Motor neuron (in vitro differentiated cells): Measurements from ENCODE around the gene RPL22. TPM values are rescaled to one million over a fixed set of nuclear protein-coding genes. Genes with fewer than 3 reads are reported as not detected.

Experiments used
- ATAC-seq, 8 experiments: fragments of 200-7000 bp; cut with Tn5 transposase; replicated peaks in 6 of 8; 2 replicates each; pipeline ENCODE4 v1.8.0; 2021; ENCODE audit warnings: mild to moderate bottlenecking in 8 of 8, moderate library complexity in 8 of 8
- H3K27ac ChIP-seq, 2 donors: fragments of 250-450 bp; sonication (Bioruptor Pico); 2 replicates each; pipeline ENCODE4 v1.9.0; 2021; ENCODE audit warnings: antibody characterized with exemption in 2 of 2, mild to moderate bottlenecking in 2 of 2, moderate library complexity in 1 of 2
- H3K4me1 ChIP-seq, 2 donors: fragments of 250-450 bp; sonication (Bioruptor Pico); replicated peaks in 1 of 2; 2 replicates each; pipeline ENCODE4 v1.6.1; 2021; ENCODE audit warnings: antibody characterized with exemption in 2 of 2, mild to moderate bottlenecking in 2 of 2, moderate library complexity in 1 of 2
- H3K4me3 ChIP-seq, 5 donors: fragments of 250-450 bp; sonication (Bioruptor Pico); 2 replicates each; pipeline ENCODE4 v1.9.0; 2021; ENCODE audit warnings: antibody characterized with exemption in 5 of 5, mild to moderate bottlenecking in 5 of 5, moderate library complexity in 4 of 5
- WGBS, 10 experiments: fragments of 450-650 bp; shearing (Covaris generic); methylation state at CpG; one replicate each; pipeline ENCODE4 v1.0.0; 2022; 5-methylcytosine and 5-hydroxymethylcytosine counted together
- in situ Hi-C, 9 experiments: fragments of 400-800 bp; cut with MboI; loops; one replicate each; pipeline ENCODE4 v1.15.0; 2021; ENCODE audit warnings: low sequenced_read_pairs in 9 of 9, low pct_unique_long_range_greater_than_20kb in 2 of 9; ENCODE audit not compliant: unreplicated experiment in 9 of 9
- total RNA-seq, 8 experiments: library from RNA; unstranded; fragments of 300-600 nt; gene quantifications; 2 replicates each; pipeline versions ENCODE4 v1.2.3 to v1.2.4, GENCODE V29; 2022

Gene RPL22
- total RNA-seq, 8 experiments from 2014 or later, result 340 to 786 (median 466) TPM

DNA sequence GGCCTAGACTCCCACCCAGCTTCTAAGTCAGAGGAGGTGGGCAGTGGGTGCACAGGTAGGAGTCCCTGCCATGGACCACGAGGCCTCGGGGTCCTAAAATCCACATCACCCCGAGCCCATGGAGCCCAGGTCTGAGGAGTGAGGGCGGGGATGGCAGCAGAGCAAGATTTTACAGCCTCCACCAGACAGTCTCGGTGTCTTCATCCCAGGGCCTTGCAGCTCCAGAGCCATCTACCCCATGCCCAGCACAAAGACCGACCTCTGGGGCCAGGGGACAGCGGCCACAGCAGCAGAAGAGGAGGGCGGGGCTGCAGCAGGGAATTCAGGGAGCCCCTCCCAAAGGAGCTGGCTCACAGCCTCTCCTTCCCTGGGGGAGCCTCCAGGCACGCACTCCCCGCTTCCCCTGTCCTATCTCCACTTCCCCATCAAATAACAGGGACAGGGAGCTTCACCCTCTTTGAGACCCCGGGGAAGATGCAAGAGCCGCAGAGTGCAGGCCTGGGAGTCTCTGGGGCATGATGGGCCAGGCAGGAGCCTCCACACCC, 33.9 kb downstream of the RPL22 start:
- WGBS, 10 experiments, result 20 to 80% (median 66%) methylated on average over 1 to 7 of the region's 12 CpGs; no CpG with 5 or more reads in 6 of the 10 experiments
- peak in 1 of 8 experiments; percentile 48 for ATAC-seq
- Histone ChIP-seq H3K4me1 (peaks cover 46% of the 10 kb centered on the region in 2 donors), H3K27ac (peak overlapping the region in 1 of 2 donors; percentile 14), H3K4me3 (no peak overlapping the region)
- in situ Hi-C loops, result no loop called here

DNA sequence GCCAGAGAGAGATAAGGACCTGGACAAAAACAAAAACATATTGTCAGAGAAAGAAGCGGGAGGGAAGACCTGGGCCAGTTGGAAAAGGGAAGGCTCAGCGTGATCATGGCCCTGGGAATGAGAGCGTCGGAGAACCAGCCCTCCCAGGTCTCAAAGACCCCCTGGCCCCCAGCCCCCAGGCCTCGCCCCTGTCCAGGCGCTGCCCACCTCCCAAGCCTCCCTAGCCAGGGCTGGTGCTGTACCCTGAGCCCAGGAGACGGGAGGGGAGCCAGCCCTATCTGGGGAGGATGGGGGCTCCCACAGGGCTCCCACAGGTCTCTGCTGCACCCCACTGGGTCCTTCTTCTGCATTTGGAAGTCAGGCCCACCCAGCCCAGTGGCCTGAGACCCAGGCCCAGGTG, 34.4 kb downstream of the RPL22 start:
- H3K4me1 ChIP-seq, result peaks cover 48% of the 10 kb centered on the region in 2 donors
- no peak overlapping the region for H3K27ac ChIP-seq
- ATAC-seq, result no peak
- 20 to 78% (median 69%) methylated on average over 1 to 5 of the region's 7 CpGs; no CpG with 5 or more reads in 6 of the 10 experiments for WGBS, 10 experiments
- in situ Hi-C loops, result no loop called here
- no peak overlapping the region for H3K4me3 ChIP-seq

DNA sequence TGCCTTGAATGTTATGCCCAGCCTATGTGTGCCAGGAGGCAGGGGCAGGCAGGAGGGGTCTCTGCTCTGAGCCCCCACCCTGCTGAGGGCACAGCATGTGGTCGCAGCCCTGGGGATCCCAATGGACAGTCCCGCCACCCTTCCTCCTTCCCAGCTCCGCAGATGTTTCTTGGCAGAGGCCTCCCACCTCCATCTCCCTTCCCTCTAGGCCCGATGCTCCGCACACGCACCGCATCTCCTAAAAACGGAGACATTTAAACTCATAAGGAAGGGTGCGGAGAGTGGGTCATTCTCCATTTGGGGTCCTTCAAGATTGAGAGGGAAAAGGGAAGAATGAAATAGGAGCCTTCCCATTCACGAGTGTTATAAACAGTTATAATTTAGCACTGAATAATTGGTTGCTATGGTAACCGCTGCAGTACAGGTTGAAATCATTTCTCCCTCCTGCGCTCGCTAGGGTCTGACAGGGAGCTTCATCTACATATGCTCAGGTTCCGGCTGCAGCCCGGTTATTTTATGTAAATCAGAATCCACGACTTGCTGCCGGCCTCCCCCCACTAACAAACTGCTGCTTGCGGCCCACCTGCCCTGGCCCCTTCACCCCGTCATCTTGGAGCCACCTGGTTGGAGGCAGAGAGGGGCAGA, 35.3 kb downstream of the RPL22 start:
- 10 to 71% (median 40%) methylated on average over 2 to 15 of the region's 19 CpGs; no CpG with 5 or more reads in 2 of the 10 experiments for WGBS, 10 experiments
- peak overlapping the region; percentile 12 to 38 for H3K27ac ChIP-seq
- no peak overlapping the region for H3K4me3 ChIP-seq
- peaks cover 48 to 50% of the 10 kb centered on the region in 2 donors for H3K4me1 ChIP-seq
- in situ Hi-C loops, result no loop called here
- ATAC-seq, result peak in 5 of 8 experiments; percentile 58 to 82 (median 69)

DNA sequence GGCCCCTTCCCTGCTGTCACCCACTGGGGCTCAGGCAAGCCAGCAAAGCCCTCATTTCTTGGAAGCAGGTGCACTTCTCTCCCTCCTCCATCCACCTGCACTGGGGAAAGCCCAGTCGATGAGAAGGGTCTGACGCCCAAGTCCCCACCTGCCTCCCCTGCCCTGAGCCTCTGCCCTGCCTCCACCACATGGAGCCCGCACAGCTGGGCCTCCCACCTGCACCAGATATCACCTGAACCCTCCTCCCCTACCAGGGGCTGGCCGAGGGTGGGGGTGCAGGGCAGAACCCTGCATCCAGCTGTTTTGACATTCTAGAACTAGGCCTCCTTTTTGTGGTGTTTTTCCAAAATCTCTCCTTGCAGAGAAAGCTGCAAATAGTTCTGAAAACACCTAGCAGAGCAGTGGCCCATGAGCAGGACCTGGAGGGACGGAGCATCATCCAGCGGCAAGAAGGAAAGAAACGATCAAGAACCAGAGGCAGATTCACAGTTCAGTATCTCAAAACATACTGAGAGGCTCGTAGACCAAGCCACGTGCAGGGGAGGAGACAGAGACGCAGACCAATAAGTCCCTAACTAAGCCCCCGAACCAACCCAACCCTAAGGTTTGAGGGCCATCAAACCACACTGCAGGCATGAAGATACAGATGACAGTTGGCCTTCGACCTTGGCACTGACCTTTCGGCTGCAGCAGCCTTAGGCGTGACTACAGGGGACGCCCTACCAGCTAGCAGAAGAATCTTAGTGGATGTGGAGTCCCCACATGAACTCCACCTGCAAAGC, 36.0 kb downstream of the RPL22 start:
- Histone ChIP-seq H3K4me3 (no peak overlapping the region), H3K27ac (no peak overlapping the region), H3K4me1 (peaks cover 48 to 50% of the 10 kb centered on the region in 2 donors)
- in situ Hi-C loops, result no loop called here
- ATAC-seq, result no peak
- WGBS, 10 experiments, result 40 to 84% (median 73%) methylated on average over 1 to 14 of the region's 15 CpGs; no CpG with 5 or more reads in 2 of the 10 experiments

DNA sequence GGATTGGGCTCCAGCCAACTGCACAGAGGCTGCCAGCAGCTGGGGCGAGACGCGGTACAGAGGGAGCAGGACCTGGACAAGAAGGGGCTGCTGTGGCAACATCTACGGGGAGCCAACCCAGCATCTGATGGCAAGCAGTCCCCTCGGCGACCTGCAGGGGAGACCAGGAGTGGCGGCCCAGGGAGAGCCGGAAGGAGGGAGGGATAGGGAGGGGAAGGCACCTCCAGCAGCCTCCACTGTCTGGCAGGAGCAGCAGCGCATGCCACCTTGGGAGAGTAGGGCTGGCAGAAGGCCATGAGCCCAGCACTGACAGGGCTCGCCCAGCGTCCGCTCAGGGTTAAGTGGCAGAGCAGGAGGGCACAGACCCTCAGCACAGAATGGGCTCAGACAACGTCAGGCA, 36.6 kb downstream of the RPL22 start:
- no peak overlapping the region for H3K4me3 ChIP-seq
- peaks cover 53 to 55% of the 10 kb centered on the region in 2 donors for H3K4me1 ChIP-seq
- ATAC-seq, result peak in 3 of 8 experiments; percentile 11 to 34 (median 15)
- H3K27ac ChIP-seq, result no peak overlapping the region
- WGBS, 10 experiments, result 0 to 100% (median 76%) methylated on average over 1 to 11 of the region's 13 CpGs; no CpG with 5 or more reads in 4 of the 10 experiments
- in situ Hi-C loops, result no loop called here

DNA sequence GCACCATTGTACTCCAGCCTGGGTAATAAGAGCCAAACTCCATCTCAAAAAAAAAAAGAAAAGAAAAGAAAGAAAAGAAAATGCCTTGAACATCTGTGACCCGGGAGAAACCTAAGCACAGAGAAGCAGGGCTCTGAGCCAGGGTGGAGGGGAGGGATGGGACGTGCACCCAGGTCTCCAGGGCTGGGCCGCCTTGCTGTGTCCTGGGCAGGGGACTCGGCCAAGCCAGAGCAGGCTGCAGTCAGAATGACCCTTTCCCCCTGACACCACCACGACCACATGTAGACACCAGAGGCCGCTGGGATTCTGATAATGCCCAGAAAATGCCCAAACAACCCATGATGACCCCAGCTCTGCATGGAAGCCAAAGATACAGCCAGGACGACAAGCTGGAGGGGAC, 37.1 kb downstream of the RPL22 start:
- H3K4me3 ChIP-seq, result no peak overlapping the region
- H3K4me1 ChIP-seq, result peaks cover 57 to 59% of the 10 kb centered on the region in 2 donors
- no peak for ATAC-seq
- WGBS, 10 experiments, result 0 to 78% (median 60%) methylated on average over 1 to 4 of the region's 7 CpGs; no CpG with 5 or more reads in 3 of the 10 experiments
- H3K27ac ChIP-seq, result no peak overlapping the region
- in situ Hi-C loops, result no loop called here

DNA sequence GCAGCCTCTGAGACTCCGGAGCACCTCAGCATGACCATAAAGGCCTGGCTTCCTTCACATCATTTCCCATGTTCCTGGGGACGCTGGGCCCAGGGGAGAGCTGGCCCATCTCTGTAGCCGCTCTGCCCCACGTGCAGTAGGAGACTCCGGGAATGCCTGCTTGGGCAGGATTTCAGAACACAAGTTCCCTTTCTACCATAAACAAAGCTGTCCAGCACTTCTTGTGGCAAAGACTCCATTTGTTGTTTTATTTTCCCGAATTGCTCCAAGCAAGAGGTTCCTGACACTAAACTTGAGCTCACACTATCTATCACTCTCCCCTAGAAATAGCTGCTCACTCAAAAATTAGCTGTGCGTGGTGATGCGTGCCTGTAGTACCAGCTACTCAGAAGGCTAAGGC, 41.2 kb downstream of the RPL22 start:
- peak overlapping the region in 1 of 2 donors; percentile 11 for H3K27ac ChIP-seq
- no peak overlapping the region for H3K4me3 ChIP-seq
- peak in 1 of 8 experiments; percentile 6 for ATAC-seq
- in situ Hi-C loops, result no loop called here
- WGBS, 10 experiments, result 58 to 100% (median 74%) methylated on average over 1 to 7 of the region's 8 CpGs; no CpG with 5 or more reads in 3 of the 10 experiments
- H3K4me1 ChIP-seq, result peaks cover 35 to 38% of the 10 kb centered on the region in 2 donors

DNA sequence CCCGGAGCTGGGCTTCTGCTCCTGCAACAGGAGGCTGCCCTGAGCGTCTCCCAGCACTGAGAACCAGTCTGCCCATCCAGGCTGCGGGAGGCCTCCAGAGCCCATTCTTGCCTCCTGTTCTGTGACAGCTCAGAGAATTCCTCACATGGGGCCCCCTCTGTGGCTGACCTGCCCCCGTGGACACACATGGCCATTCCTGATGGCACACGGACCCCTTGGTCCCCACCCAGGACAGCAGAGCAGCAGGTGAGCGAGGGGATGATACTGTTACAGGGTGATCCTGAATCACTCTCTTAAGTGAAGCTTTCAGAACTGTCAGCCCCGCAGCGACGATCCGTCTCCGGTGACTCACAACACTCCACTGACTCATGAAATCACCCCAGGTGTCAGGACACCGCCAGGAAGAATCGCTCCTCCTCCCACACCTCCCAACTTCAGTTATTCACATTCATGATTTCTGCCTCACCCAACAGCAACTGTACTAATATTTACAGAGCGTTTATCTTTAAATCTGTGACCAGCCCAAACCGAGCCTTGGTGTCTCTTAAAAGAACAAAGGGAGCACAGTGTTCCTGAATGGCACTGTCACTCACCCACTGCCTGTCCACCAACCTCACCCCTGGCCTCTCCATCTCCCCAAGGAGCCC, 41.7 kb downstream of the RPL22 start:
- WGBS, 10 experiments, result 7 to 80% (median 20%) methylated on average over 1 to 12 of the region's 15 CpGs; no CpG with 5 or more reads in 1 of the 10 experiments
- peak overlapping the region in 1 of 2 donors; percentile 11 for H3K27ac ChIP-seq
- peak; percentile 66 to 94 (median 89) for ATAC-seq
- in situ Hi-C loops, result no loop called here
- H3K4me3 ChIP-seq, result no peak overlapping the region
- H3K4me1 ChIP-seq, result peaks cover 33 to 39% of the 10 kb centered on the region in 2 donors

DNA sequence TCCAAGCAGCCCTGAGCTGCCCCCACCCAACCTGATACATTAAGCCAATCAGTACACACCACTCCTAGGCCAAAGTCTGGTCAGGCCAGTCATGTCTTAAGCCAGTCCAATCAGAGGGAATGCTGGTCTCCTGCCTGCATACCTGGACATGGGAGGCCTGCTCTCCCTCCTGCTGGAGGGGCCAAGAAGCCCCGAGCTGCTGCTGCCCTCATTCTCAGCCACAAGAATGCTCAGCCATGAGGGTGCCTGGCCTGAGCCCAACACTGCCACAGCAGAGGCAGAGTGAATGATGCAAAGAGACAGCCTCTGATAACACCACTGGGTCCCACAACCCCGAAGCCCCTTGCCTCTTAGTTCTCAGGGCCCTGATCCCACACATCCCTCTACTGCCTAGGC, 42.3 kb downstream of the RPL22 start:
- Histone ChIP-seq H3K4me1 (peaks cover 37 to 44% of the 10 kb centered on the region in 2 donors), H3K4me3 (no peak overlapping the region), H3K27ac (no peak overlapping the region)
- ATAC-seq, result peak in 3 of 8 experiments; percentile 34 to 38 (median 37)
- in situ Hi-C loops, result no loop called here
- WGBS, 10 experiments, result 0 to 71% (median 53%) methylated on average over 1 to 2 of the region's 2 CpGs; no CpG with 5 or more reads in 7 of the 10 experiments

DNA sequence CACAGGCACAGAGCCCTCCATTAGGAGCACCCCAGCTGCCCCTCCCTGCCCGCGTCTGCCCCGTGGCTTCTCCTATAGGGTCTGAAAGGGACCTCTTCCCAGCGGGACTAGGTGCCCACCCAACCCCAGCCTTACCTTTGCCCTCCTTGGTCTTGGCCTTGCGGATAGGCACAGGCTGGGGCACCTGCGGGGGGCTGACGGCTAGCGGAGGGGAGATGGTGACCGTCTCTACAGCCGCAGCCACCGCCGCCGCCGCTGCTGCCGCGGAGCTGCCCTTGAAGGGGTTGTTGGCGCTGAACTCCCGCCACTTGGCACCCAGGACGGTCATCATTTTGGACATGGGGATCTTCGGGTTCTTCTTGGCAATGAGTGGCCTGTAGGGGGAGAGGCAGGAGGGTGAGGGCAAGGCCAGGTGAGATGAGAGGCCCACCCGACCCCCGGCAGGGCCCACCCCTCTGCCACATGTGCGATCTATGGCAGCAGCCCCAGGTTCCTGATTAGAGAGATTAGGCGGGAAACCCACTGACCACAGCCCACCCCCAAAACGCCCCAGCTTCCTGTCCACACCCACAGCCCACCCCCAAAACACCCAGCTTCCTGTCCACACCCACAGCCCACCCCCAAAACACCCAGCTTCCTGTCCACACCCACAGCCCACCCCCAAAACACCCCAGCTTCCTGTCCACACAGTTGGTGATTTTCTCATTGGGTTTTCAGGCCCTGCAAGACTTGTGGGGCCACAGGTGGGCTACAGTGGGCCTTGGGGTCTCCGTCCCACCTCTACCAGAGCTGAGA, 44.7 kb downstream of the RPL22 start:
- Histone ChIP-seq H3K4me3 (no peak overlapping the region), H3K4me1 (peaks cover 22 to 29% of the 10 kb centered on the region in 2 donors), H3K27ac (no peak overlapping the region)
- 80 to 100% (median 96%) methylated on average over 1 to 15 of the region's 26 CpGs; no CpG with 5 or more reads in 5 of the 10 experiments for WGBS, 10 experiments
- no peak for ATAC-seq
- in situ Hi-C loops, result no loop called here

DNA sequence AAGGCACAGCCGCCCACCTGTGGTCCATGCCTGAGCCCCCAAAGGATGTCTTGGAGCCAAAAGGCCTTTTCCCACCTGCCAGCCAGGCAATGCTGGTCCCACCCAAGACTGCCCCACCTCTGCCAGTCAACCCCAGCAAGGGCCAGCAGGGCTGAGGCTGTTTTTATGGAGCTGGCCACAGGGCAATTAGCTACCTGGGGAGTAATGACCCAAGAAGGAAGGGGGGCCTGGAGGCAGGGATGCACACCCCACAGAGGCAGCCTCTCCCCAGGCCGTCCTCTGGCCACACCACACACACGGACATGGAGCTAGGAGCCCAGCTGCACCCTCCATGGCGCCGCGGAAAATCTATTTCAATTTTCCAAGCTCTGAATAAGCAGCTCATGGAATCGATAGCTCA, 46.5 kb downstream of the RPL22 start:
- WGBS, 10 experiments, result 10 to 93% (median 47%) methylated on average over 1 to 7 of the region's 7 CpGs; no CpG with 5 or more reads in 3 of the 10 experiments
- ATAC-seq, result no peak
- Histone ChIP-seq H3K27ac (peak overlapping the region in 1 of 2 donors; percentile 43), H3K4me1 (peaks cover 23 to 35% of the 10 kb centered on the region in 2 donors), H3K4me3 (no peak overlapping the region)
- in situ Hi-C loops, result no loop called here

DNA sequence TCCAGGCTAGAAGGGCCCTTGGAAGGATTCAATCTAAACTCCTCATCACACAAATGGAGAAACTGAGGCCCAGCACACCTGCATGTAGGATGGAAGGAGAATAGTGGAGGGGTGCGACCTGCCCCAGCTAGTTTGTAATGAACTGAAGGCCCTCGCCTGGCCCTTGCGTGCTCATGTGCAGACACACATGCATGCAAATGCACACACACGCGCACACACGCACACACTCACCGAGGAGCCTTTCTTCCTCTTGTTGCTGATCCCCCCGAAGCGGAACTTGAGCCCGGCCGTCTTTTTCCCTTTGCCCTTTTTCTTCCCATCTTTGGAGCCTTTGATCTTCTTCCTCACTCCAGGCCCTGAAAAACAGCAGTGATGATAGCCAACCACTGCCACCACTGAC, 47.2 kb downstream of the RPL22 start:
- WGBS, 10 experiments, result 40 to 87% (median 67%) methylated on average over 2 to 11 of the region's 11 CpGs; no CpG with 5 or more reads in 2 of the 10 experiments

More for the DNA sequence above, 47.2 kb downstream of the RPL22 start:
- no peak for ATAC-seq
- H3K27ac ChIP-seq, result no peak overlapping the region
- H3K4me3 ChIP-seq, result no peak overlapping the region
- in situ Hi-C loops, result no loop called here
- peaks cover 17 to 28% of the 10 kb centered on the region in 2 donors for H3K4me1 ChIP-seq
